GM19397 (cell line): Measurements from ENCODE around the gene EIF3L.

ENCODE experiments used
- ATAC-seq: cut with Tn5 transposase; IDR thresholded peaks from one replicate; pipeline ENCODE4 v1.9.1; 2021; ENCODE audit warnings: mild to moderate bottlenecking, moderate library complexity; ENCODE audit not compliant: unreplicated experiment

Gene EIF3L

DNA sequence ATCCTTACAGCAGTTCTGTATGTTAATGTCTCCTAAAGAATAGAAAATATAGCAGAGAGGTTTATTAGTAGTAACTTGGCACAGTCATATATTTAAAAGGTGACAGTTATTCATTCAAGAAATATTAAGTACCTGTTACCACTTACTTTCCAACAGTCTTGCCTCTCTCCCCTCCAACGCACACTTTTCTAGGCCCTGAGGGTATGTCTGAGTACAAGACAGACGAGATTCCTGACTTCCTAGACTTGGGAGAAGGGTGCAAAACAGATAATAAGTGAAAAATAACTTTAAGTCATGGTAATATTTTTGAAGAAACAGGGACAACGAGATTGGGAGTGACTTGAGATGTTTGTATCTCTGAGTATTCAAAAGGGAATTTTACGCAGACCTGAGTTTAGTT, 1.6 kb downstream of the EIF3L start:
- no peak for ATAC-seq

DNA sequence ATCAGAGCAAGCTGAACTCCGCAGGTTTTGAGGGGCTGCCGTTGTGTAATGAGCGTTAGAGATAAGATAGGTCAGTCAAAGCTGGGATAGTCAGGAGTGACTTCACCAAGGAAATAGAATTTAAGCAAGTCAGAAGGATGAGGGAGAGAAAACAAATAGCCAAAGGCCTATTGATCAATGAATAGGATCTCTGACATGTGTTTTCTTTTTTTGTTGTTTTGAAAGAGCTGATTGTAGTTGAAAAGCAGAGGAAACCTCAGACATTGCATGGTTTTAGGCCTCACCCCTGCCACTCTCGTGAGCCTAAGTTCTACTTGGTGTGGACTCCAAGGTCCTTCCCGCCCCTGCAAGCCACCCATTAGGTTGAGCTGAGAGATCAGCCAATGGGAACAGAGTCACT, 3.2 kb downstream of the EIF3L start:
- ATAC-seq = no peak

DNA sequence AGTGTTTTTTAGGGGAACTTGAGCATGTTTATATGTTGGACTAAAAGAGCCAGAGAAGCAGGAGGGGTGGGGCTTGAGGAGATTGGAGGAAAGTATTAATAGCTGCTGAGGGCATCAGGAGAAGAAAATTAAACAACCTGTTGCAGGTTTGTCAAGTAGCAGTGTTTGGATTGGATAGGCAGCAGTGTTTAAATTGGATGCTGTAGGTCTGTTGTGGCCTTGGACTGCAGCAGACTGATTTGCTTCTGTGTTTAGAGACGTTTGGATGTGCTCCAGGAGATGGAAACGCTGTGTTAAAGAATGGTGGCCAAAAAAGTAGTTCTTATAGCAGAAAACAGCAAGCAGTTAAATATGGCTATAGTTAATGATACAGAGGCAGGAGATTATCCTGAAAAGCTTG, 5.7 kb downstream of the EIF3L start:
- ATAC-seq = no peak

DNA sequence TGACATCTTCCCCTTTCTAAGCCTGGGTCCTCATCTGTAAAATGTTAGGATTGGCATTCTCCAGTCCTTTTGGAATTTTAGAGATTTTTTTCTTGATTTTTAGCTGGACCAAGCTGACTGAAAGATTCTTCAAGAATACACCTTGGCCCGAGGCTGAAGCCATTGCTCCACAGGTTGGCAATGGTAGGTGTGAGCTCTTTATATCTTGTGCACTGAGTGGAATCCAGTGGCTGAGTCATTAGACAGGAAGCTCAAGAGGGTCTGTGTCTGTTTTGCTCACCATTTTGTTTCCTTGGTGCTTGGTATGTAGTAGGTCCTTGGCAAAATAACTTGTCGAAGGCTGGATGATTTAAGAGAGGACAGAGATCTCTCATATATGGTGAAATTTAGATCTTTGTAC, 6.2 kb downstream of the EIF3L start:
- no peak for ATAC-seq

DNA sequence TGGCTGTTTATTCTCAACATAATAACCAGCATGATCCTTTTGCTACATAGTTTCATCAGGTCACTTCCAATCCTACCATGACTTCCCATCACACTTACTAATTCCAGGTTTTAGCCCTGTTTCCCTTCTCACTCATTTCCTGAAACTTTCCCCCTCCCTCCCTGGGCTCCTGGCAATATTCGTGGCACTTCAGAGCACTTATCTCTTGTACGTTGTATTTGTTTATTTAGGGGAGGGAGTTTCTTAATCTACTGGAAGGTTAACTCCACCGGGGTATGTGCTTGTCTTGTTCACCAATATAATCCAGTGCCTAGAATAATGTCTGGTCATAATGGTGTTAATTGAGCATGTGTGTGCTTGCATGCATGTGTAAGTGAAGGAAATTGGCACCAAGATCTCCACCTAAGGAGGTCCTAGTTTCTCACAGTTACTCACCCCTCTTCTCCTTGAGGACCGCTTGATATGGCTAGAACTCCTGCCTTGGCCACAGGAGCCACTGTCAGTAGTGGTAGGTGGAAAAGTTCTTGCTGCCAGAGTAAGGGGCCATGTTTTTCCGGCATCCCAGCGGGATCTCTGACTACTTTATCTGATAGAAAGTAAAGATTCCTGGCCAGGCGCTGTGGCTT, 11.7 kb downstream of the EIF3L start:
- no peak for ATAC-seq

DNA sequence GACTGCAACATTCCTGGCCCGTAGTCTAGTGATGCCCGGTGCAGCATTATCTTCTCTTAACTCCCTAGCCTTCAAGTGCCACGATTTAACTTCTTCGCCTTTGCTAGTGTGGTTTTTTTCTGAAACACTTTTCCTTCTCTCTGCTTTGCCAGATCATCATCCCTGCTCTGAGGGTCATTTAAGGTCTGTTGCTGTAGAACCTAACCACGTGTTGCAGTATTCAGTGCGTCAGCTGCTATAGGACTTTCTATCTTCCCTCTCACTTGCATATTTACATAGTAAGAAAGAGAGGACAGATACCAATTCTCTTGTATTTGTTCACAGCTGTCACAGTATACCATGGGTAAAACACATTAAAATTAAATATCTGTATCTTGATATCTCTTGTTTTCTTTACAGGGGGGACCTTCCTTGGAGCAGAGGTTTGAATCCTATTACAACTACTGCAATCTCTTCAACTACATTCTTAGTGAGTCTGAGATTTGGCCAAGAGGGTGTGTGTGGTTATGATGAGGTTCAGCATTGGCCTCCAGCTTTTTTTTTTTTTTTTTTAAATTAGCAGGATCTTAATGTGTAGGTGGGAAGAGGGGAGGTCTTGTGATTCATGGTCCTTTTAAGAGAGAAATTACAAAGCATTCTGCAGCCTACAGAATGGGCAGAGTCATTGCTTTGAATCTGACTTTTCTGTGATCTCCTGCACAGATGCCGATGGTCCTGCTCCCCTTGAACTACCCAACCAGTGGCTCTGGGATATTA, 13.5 kb downstream of the EIF3L start:
- no peak for ATAC-seq

DNA sequence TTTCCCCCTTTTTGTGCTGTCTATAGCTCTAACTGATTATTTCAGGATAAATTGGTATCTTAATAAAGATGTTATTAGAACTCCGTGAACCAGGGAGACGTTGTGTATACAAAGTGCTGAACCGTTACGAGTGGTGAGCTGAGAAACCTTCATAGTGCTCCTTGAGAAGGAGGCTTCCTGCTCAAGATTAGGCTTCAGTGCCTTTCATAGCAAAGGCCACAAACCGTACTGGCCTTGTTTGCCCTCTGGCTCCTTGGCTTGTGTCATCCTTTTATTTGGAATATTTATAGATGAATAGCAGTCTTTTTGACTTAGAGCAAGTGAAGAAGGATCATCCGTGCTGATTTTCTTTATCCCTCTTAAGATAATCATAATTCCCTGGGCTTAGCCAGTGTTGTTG, 16.3 kb downstream of the EIF3L start:
- no peak for ATAC-seq

DNA sequence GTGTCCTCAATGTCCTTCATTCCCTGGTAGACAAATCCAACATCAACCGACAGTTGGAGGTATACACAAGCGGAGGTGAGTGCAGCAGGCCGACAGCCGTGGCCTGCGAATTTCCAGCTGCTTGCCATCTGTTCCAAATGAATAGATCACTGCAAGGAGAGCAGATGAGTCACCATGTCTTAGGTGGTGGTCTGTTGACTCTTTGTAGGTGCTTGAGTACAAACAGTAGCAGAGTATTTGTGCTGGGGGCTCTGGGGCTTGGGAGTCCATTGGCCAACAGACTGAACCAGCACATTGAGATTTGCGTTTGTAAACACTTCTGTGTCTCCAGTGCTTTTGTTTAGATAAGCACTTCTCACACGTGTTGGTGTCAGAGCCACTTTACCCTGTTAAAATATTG, 21.1 kb downstream of the EIF3L start:
- ATAC-seq = no peak

DNA sequence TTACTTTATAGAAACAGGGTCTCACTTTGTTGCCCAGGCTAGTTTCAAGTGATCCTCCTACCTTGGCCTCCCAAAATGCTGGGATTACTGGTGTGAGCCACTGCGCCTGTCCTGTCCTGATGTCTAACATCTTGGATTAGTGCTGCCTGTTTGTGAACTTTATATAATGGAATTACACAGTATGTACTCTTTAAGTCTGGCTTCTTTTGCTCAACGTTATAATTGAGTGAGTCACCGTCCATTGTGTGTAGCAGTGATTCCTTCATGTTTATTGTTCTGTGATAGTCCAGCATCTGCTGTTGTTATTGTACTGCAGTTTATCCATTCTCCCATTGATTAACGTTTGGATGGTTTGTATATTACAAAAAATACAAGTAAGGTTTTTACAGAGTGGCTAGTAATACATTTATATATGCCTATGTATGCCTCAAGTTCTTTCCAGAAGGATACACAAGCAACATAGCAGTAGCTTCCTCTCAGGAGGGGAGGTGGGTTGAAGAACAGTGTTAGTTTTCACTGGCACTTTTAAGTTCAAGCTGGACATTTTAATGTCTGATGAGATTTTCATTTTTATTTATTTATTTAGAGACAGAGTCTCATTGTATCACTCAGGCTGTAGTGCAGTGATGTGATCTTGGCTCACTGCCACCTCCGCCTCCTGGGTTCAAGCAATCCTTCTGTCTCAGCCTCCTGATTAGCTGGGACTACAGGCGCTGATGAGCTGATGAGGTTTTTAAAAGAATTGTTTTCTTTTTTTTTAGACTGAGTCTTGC, 31.6 kb downstream of the EIF3L start:
- ATAC-seq = no peak

DNA sequence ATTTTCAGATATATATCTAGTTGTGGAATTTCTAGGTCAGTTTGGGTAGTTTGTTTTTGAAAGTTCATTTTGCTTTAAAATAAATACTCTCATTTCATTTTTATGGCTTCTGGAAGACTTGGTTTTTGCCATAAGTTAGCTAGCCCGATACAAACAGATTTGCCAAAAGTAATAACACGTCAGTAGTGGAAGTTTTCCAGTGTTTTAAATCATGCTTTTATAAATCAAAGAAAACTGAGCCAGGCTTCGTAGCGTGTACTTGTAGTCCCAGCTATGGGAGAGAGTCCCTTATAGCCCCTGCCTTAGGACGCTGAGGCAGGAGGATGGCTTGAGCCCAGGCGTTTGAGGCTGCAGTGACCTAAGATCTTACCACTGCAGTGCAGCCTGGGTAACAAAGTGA, 35.2 kb downstream of the EIF3L start:
- no peak for ATAC-seq

DNA sequence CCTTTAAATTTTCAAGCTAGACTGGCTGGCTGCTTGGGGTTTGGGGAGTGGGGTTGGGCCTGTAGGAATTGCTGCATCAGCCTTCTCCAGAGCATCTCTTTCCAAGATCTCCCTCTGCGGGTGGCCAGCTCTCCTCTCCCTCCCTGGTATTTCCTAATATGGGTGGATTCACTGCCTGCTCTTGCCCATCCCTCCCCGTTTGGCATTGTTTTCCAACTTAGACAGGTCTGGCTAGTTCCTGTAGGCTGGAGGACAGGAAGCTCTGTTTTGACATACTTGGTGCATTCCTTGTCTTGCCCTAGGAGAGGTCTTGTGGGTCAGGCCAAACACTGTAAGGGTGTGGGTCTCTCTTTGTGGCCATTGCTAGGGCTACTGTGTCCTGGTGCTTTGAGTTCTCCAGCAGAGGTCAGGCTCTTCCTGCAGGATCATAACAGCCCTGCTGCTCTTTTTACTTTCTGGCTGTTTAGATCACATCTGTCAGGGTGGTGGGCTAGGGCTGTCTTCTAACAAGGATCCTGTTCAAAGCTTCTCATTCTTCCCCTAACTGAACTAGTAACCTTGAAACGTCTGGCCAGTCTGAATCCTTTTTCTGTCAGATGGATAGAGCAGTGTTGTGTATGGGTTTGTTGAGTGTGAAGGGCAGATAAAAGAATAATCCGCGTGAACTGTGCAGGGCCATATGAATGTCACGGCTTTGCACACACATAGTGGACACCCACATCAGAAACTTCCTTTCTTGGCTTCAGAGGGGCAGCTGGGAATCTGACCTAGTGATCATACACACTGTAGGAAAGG, 38.6 kb downstream of the EIF3L start:
- no peak for ATAC-seq

DNA sequence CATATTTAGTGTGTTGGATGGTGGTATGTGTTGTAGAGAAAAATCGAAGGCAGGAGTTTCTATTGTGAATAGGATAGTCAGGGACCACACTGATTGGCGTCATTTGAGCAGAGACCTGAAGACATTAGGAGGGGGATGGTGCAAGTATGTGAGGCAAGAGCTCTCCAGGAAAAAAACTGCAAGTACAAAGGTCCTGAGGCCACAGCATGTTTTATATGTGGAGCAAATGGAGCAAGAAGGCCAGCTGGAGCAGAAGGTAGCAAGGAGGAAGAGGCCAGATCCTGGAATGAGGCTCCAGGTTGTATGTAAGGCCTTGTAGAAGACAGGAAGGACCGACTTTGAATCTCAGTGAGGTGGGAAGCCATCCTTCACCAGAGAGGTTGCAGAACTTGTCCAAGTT, 42.7 kb downstream of the EIF3L start:
- ATAC-seq = no peak

DNA sequence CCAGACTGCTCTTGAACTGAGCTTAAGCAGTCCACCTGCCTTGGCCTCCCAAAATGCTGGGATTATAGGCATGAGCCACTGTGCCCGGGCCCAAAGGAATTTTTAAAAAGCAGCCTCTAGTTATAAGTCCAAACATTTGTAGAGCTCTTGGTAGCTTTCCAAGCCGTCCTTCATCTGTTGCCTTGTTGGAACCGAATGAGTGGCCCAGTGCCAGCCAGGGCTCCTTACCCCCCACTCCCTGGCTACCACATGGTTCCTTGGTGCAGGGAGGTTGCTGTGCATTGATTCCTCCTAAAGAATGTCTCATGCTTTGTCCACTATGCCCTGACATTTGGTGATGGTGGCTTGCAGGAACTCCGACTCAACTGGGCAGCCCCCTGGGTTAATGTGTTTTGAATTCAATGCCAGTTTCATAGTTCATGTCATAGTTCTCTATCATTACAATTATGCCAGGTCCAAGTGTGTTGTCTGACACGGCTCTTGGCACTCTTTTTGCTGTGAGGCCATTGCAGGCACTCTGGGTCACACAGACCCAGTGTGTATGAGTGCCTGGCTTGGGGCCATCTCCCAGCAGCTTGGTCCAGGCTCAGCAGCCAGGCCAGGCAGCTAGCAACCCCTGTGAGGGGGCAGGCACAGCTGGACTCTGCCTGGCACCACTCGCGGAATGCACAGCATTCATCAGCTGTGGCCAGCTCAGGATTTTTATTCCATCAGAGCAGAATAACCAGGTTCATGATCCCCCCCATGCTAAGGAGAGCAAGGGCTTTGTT, 43.5 kb downstream of the EIF3L start:
- no peak for ATAC-seq

DNA sequence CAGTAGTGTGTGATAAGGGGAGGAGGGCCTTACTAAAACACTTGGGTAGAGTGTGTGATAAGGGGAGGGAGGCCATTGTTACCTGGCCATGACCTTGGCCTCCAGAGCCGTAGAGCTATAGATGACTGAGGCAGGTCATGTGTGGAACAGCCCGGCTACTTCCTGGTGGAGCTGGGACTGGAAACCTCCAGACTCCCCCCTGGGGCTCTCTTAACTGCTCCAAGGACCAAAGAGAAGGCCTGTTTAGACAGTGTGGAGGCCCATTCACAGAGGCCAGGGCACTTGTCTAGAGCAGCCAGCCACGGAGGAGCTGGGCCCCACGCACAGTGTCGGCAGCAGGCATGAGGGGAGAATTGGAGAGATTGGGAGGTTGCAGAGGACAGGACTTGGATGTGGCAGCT, 44.4 kb downstream of the EIF3L start:
- no peak for ATAC-seq

DNA sequence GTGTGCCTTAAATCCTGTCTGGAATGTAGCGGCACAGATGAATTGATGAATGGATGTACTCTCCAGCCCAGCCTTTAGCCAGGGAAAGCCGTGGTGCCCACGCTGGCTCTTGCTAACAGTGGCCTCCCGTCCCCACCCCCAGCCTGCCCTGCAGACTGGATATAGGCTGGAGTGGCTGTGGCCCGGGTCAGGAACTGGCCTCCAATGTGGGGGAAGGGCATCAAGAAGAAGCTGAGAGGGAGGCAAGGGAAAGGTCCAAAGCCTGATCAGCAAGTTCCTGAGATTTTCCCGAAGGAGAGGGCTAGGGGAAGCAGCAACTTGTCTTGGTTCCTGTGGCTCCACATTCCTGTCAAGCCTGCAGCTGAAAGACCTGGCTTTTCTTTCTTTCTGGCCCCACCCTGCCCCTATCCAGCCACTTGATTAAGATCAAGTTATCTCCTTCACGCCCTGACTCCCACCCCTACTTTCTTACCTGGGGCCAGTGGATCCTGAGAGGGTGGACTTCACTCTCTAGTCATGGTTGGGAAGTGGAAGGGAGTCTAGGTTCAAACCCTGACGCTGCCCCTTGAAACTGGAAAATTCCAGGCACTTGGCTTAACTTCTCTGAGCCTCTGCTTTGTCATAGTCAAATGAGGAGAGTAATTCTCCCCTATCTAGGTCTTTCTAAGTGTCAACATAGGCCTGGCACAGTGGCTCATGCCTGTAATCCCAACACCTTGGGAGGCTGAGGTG, 45.9 kb downstream of the EIF3L start:
- ATAC-seq = no peak

DNA sequence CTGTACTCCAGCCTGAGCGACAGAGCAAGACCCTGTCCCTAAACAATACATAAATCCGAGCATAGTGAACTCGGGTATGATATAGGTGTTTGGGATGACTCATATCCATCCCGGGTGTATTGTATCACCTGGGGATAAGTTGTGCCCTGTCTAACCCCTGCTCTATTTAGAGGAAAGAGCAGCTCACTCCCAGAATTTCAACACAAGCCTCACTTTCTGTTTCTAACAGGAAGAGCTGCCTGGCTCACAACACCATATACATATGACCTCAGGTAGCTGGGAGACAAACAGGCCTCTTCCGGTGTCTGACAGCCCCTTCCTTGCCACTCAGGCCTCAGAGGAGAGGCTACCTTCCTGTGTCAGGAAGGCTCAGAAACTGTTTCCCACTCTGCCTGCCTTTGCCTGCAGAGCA, 47.0 kb downstream of the EIF3L start:
- ATAC-seq = no peak

DNA sequence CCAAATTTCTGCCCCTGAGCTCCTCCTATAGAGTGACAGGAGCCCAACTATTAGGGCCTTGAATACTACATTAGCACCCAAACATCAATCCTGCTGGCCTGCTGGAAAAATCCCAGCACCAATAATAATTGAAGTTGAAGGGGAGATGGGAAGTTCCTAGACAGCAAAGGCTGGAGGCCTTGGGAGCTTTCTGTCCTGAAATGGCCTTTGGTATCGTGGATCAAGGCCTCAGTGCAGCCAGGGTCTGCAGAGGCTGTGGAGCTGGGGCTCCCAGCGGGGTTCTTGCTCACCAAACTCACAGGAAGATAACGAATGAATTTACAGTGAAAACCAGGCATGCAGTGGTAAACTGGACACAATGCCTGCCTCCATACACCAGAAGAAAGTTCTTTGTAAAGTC, 47.7 kb downstream of the EIF3L start:
- no peak for ATAC-seq

DNA sequence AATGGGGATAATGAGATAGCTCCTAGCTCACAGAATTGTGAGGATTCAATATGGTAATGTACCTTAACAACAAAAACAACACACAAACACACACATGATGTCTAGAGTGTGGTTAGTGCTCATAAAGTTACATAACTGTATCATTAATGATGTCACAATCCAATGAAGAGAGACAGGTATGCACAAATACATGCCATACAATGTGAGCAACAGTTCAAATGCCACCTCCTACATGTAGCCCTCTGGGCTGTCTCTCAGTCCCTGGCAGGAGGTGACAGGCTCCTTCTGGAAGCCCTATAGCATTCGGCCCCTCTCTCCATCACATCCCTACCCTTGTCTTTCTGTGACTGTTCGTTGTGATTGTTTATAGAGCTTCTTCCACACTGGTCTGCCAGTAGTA, 48.6 kb downstream of the EIF3L start:
- no peak for ATAC-seq

DNA sequence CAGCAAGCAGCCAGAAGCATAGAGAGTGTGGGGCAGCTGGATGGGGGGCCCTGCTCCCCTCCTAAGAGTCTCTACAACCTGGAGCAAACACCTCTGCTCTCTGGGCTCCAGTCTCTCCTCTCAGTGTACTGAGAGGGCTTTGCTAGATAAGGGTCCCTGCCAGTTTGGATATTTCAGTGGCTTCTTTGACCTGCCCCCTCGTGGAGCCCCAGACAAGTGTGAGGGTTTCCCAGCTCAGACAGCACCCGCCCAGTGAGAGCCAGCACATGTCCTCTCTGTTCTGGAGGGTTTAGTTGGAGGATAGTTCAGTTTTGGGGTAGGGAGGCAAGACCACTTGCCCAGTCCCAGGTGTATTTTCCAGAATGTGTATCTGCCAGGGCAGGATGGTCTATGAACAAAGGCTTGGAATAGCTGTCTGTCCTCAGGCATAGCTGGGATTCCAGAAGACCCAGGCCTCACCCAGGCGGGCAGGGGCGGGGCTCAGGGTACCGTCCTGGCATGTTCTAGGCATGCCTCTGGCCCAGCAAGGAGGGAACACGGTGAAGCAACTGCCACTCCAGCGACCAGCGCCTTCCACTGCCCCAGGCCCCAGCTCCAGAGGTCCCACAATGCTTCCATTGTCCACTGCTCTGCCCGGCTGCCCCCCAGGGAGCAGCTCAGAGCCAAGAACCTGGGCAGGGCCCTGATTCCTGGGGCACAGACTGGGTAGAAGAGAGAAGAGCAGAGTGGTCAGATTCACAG, 49.4 kb downstream of the EIF3L start:
- no peak for ATAC-seq
